SK-N-SH treated with all-trans-retinoic acid at 6 μM for 48 hours (cell line): ENCODE data around the gene POU2F1.

Experiments used
- ATAC-seq: fragments of 200-7000 bp; cut with Tn5 transposase; 3 replicates; pipeline ENCODE4 v1.9.1; 2020; ENCODE audit warnings: mild to moderate bottlenecking, moderate library complexity
- ARNTL ChIP-seq: fragments of 450-650 bp; formaldehyde crosslinking; IDR thresholded peaks from 2 replicates; pipeline ENCODE4 v1.5.0; 2020; ENCODE audit warnings: low read depth, mild to moderate bottlenecking, moderate library complexity, borderline replicate concordance
- BACH2 ChIP-seq: fragments of 250-450 bp; sonication (Bioruptor Pico); IDR thresholded peaks from 2 replicates; pipeline ENCODE4 v1.9.0; 2021; ENCODE audit warnings: mild to moderate bottlenecking, borderline replicate concordance
- CSDC2 ChIP-seq: fragments of 250-450 bp; sonication (Bioruptor Pico); IDR thresholded peaks from 2 replicates; pipeline ENCODE4 v1.5.0; 2020; ENCODE audit warnings: mild to moderate bottlenecking, moderate library complexity
- CSRNP3 ChIP-seq: fragments of 250-450 bp; sonication (Bioruptor Pico); IDR thresholded peaks from 2 replicates; pipeline ENCODE4 v1.5.1; 2021; ENCODE audit warnings: mild to moderate bottlenecking, moderate library complexity
- ESRRG ChIP-seq: fragments of 250-450 bp; sonication (Bioruptor Pico); IDR thresholded peaks from 2 replicates; pipeline ENCODE4 v1.6.1; 2021; ENCODE audit warnings: mild to moderate bottlenecking
- GLIS3 ChIP-seq: fragments of 250-450 bp; sonication (Bioruptor Pico); IDR thresholded peaks from 2 replicates; pipeline ENCODE4 v1.5.0; 2020; ENCODE audit warnings: mild to moderate bottlenecking, moderate library complexity
- ISL1 ChIP-seq: fragments of 250-450 bp; sonication (Bioruptor Pico); IDR thresholded peaks from 2 replicates; pipeline ENCODE4 v2.1.2; 2022; ENCODE audit warnings: mild to moderate bottlenecking, moderate library complexity
- OSR1 ChIP-seq: fragments of 250-450 bp; sonication (Bioruptor Pico); IDR thresholded peaks from 2 replicates; pipeline ENCODE4 v1.8.0; 2022; ENCODE audit warnings: moderate library complexity, mild to moderate bottlenecking, inconsistent platforms
- PATZ1 ChIP-seq: fragments of 250-450 bp; sonication (Bioruptor Pico); IDR thresholded peaks from 2 replicates; pipeline ENCODE4 v1.8.0; 2020; ENCODE audit warnings: mild to moderate bottlenecking, moderate library complexity, borderline replicate concordance
- PPARA ChIP-seq: fragments of 250-450 bp; sonication (Bioruptor Pico); IDR thresholded peaks from 2 replicates; pipeline ENCODE4 v1.5.0; 2020; ENCODE audit warnings: mild to moderate bottlenecking, borderline replicate concordance
- RARB ChIP-seq: fragments of 250-450 bp; sonication (Bioruptor Pico); IDR thresholded peaks from 2 replicates; pipeline ENCODE4 v1.8.0; 2021; ENCODE audit warnings: mild to moderate bottlenecking, moderate library complexity
- SNAI2 ChIP-seq: fragments of 250-450 bp; sonication (Bioruptor Pico); IDR thresholded peaks from 2 replicates; pipeline ENCODE4 v1.5.0; 2020; ENCODE audit warnings: mild to moderate bottlenecking, moderate library complexity
- TCF4 ChIP-seq: fragments of 250-450 bp; sonication (Bioruptor Pico); IDR thresholded peaks from 2 replicates; pipeline ENCODE4 v1.8.0; 2021; ENCODE audit warnings: mild to moderate bottlenecking, moderate library complexity, borderline replicate concordance
- TOX ChIP-seq: fragments of 250-450 bp; sonication (Bioruptor Pico); IDR thresholded peaks from 2 replicates; pipeline ENCODE4 v1.8.0; 2021; ENCODE audit warnings: mild to moderate bottlenecking, moderate library complexity, borderline replicate concordance
- ZC3H10 ChIP-seq: fragments of 250-450 bp; sonication (Bioruptor Pico); IDR thresholded peaks from 2 replicates; pipeline ENCODE4 v1.5.1; 2021; ENCODE audit warnings: mild to moderate bottlenecking, moderate library complexity
- ZFP30 ChIP-seq: fragments of 450-650 bp; formaldehyde crosslinking; IDR thresholded peaks from 2 replicates; pipeline ENCODE4 v1.5.0; 2022; ENCODE audit warnings: mild to moderate bottlenecking, moderate library complexity
- ZNF565 ChIP-seq: fragments of 450-650 bp; formaldehyde crosslinking; conservative IDR thresholded peaks from 2 replicates; pipeline ENCODE4 v1.5.0; 2020; ENCODE audit warnings: low read depth, mild to moderate bottlenecking, moderate library complexity
- ZNF70 ChIP-seq: fragments of 450-650 bp; formaldehyde crosslinking; IDR thresholded peaks from 2 replicates; pipeline ENCODE4 v1.5.0; 2020; ENCODE audit warnings: mild to moderate bottlenecking, moderate library complexity
- ZNF8 ChIP-seq: fragments of 450-650 bp; formaldehyde crosslinking; IDR thresholded peaks from 2 replicates; pipeline ENCODE4 v1.5.0; 2020; ENCODE audit warnings: mild to moderate bottlenecking, moderate library complexity
- TF ChIP-seq, protein P1 (sequence below): fragments of 250-450 bp; sonication (Bioruptor Pico); IDR thresholded peaks from 2 replicates; pipeline ENCODE4 v1.5.0; 2020; ENCODE audit warnings: mild to moderate bottlenecking, moderate library complexity
- TF ChIP-seq, protein P2 (sequence below): fragments of 250-450 bp; sonication (Bioruptor Pico); IDR thresholded peaks from 2 replicates; pipeline ENCODE4 v1.8.0; 2021; ENCODE audit warnings: low read depth, mild to moderate bottlenecking, moderate library complexity, borderline replicate concordance

POU2F1 gene

DNA sequence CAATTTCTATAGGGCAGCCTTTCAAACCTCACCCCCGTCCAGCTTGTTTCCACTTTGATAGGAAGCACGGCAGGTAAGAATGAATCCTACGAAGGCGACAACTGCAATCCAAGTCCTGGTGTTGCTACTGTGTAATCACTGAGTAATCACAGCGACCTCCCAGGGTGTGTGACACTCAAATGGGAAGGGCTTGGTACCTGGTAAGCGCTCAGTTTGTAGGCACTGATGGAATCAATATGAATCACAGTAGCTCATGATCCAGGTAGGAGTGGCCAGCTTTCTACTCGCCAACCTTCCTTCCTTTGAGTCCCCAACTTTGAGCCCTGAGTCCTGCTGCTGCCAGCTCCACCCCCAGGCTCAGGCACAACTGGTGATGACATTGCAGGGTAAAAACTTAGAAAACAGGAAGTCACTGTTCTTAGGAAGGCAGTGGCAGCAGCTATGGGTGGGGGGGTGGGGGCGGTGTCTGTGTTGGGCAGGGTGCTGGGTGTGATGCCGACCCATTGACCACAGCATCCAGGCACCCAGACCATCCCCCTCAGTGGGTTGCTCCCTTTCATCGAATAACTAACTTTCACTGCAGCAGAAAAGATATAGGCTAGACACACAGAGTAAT is 226.9 kb downstream of the POU2F1 start:
- TF ChIP-seq TOX (CRISPR knock-in tag) = no peak
- TF ChIP-seq PATZ1 (CRISPR knock-in tag) = no peak
- TF ChIP-seq RARB (CRISPR knock-in tag) = no peak
- no peak for TF ChIP-seq ZC3H10 (CRISPR knock-in tag)
- TF ChIP-seq GLIS3 (CRISPR knock-in tag) = no peak
- TF ChIP-seq, protein P1, sequence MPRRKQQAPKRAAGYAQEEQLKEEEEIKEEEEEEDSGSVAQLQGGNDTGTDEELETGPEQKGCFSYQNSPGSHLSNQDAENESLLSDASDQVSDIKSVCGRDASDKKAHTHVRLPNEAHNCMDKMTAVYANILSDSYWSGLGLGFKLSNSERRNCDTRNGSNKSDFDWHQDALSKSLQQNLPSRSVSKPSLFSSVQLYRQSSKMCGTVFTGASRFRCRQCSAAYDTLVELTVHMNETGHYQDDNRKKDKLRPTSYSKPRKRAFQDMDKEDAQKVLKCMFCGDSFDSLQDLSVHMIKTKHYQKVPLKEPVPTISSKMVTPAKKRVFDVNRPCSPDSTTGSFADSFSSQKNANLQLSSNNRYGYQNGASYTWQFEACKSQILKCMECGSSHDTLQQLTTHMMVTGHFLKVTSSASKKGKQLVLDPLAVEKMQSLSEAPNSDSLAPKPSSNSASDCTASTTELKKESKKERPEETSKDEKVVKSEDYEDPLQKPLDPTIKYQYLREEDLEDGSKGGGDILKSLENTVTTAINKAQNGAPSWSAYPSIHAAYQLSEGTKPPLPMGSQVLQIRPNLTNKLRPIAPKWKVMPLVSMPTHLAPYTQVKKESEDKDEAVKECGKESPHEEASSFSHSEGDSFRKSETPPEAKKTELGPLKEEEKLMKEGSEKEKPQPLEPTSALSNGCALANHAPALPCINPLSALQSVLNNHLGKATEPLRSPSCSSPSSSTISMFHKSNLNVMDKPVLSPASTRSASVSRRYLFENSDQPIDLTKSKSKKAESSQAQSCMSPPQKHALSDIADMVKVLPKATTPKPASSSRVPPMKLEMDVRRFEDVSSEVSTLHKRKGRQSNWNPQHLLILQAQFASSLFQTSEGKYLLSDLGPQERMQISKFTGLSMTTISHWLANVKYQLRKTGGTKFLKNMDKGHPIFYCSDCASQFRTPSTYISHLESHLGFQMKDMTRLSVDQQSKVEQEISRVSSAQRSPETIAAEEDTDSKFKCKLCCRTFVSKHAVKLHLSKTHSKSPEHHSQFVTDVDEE (CRISPR knock-in tag) = no peak
- no peak for TF ChIP-seq BACH2
- no peak for TF ChIP-seq ESRRG (CRISPR knock-in tag)
- no peak for TF ChIP-seq ZNF565
- TF ChIP-seq, protein P2, sequence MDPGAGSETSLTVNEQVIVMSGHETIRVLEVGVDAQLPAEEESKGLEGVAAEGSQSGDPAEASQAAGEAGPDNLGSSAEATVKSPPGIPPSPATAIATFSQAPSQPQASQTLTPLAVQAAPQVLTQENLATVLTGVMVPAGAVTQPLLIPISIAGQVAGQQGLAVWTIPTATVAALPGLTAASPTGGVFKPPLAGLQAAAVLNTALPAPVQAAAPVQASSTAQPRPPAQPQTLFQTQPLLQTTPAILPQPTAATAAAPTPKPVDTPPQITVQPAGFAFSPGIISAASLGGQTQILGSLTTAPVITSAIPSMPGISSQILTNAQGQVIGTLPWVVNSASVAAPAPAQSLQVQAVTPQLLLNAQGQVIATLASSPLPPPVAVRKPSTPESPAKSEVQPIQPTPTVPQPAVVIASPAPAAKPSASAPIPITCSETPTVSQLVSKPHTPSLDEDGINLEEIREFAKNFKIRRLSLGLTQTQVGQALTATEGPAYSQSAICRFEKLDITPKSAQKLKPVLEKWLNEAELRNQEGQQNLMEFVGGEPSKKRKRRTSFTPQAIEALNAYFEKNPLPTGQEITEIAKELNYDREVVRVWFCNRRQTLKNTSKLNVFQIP (CRISPR knock-in tag) = no peak
- no peak for TF ChIP-seq ZFP30 (CRISPR knock-in tag)
- no peak for TF ChIP-seq ZNF8
- TF ChIP-seq ISL1 (CRISPR knock-in tag) = no peak
- TF ChIP-seq CSRNP3 (CRISPR knock-in tag) = no peak
- TF ChIP-seq SNAI2 (CRISPR knock-in tag) = no peak
- TF ChIP-seq, all 23 proteins: peak for 0
- ATAC-seq = no peak

DNA sequence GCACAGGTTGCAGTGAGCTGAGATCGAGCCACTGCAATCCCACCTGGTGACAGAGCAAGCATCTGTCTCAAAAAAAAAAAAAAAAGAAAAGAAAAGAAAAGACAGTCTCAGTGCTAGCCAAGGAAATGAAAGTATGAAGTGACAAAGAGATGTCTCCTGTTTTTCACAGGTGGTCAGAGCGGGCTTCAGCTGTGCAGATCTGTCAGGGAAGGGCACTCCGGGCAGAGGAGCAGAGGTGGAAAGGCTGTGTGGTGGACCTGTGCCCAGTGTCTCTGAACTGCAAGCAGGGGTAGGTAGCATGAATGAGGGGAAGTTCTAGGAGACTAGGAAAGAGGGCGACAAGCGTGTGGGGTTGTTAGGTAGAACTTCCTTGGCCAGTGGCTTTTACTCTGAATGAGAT is 230.2 kb downstream of the POU2F1 start:
- no peak for TF ChIP-seq GLIS3 (CRISPR knock-in tag)
- ATAC-seq = no peak

DNA sequence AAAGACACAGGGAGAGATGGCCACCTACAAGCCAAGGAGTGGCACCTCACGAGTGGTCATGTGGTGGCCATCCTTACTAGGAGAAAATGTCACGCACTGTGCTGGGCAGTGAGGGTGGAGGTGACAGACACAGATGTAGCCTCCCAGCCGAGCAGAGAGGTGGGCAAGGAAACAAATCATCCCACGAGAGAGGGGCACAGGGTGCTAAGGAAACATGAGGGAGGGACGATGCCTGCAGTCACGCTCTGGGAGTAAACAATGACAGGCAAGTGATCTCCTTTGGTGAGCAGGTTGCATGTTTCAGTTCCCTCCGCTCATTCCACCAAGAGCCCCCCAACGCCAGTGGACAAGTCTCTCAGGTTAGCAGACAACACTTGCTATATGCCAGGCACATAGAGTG is 231.8 kb downstream of the POU2F1 start:
- no peak for TF ChIP-seq ISL1 (CRISPR knock-in tag)
- no peak for ATAC-seq

DNA sequence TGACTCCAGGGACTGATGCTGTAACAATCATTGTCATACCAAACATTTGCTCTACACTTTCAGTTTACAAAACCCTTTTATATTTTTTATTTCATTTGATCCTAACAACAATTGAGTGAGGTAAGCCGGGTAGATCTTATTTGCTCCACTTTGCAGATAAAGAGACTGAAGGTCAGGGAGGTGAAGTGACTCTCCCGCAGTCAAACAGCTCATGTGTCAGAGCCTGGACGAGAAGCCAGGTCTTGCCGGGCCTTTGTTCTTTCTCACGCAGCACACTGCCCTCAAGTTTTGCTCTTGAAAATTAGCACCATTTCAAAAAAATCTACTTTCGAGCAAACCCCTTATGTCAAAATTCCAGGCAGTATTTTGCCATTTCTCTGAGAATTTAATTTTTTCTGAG is 232.4 kb downstream of the POU2F1 start:
- no peak for ATAC-seq
- TF ChIP-seq CSDC2 (CRISPR knock-in tag) (no peak), ZNF8 (no peak), RARB (CRISPR knock-in tag) (no peak), GLIS3 (CRISPR knock-in tag) (no peak), SNAI2 (CRISPR knock-in tag) (no peak), PPARA (CRISPR knock-in tag) (no peak), ESRRG (CRISPR knock-in tag) (no peak), ZC3H10 (CRISPR knock-in tag) (no peak), ISL1 (CRISPR knock-in tag) (no peak), TCF4 (CRISPR knock-in tag) (no peak), ZFP30 (CRISPR knock-in tag) (no peak), ZNF565 (no peak), ZNF70 (CRISPR knock-in tag) (no peak), OSR1 (CRISPR knock-in tag) (no peak), ARNTL (CRISPR knock-in tag) (no peak), CSRNP3 (CRISPR knock-in tag) (no peak)
- TF ChIP-seq, protein P2 (CRISPR knock-in tag) = no peak
- TF ChIP-seq, protein P1 (CRISPR knock-in tag) = no peak
